NCI-H1092 (cell line): ENCODE measurements around the gene CACNA1E.
"Not testable (repeated sequence)": the region's sequence is repeated elsewhere in the genome, so short reads cannot be mapped to it uniquely, and the experiment has no call there.

Experiments used
- DNase-seq: peaks from one replicate; lab custom pipeline; 2025; lab: John Stamatoyannopoulos, UW

CACNA1E gene

DNA sequence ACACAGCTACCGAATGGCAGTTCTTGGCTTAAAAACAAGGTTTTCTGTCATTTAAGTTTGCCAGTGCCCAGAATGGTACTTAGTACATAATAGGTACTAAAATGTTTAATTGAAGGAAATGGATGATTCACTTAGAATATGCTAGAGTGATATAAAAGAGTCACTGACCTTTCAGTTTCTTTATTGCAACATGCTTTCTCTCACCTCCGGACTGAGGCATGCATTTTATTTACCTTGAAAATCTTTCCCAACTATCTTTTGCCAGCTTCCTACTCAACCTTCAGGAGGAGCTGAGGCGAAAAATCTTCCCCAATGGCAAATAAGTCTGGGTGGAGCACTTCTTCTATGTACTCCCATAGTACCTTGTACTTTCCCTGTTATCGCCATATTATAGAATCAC is 333.3 kb downstream of the CACNA1E start:
- DNase-seq: no peak

DNA sequence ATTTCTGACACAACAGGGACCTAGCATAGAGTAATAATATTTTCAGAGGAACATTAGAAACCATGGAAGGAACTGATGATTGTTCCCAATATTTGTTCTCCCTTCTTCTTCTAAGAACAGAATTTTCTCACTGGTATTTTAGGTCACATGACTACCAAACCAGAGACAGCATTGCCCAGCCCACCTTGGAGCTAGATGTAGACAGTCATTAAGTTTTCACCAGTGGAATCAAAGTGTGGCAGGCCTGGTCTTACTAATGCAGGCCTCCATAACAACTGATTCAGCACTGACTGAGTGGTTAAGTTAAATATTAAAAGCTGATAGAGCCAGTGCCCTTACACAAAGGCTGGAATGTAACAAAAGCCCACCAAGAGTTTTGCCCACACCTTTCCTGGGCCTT is 333.8 kb downstream of the CACNA1E start:
- DNase-seq: no peak

DNA sequence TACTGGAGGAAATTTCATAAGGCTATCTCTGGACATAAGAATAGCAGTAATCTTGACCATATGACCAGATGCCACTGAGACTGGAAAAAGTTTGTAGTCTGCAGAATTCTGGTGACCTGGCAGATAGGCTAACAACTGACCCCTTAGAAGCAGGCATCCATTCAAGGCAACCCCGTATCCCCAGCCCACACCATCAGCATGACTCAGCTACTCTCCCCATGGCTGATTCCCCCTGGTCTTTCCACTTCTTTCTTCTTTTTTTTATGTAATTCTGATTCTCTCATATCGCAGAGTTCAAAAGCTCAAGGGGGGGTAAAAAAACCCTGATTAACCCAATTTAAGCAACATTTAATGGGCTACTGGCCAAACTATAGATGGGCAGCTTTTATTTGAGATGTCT is 335.1 kb downstream of the CACNA1E start:
- DNase-seq: no peak

DNA sequence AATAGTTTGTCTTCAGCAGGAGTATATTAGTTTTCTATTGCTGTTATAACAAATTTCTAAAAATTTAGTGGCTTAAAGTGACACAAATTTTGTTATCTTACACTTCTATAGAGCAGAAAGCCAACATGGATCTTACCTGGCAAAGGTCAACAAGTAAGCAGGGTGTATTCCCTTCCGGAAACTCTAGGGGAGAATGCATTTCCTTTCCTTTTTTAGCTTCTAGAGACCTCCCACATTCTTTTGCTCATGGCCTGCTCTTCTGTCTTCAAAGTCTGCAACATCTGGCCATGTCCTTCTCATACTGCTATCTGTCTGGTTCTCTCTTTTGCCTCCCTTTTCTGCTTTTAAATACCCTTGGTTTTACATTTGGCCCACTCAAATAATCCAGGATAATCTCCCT is 335.6 kb downstream of the CACNA1E start:
- no peak for DNase-seq

DNA sequence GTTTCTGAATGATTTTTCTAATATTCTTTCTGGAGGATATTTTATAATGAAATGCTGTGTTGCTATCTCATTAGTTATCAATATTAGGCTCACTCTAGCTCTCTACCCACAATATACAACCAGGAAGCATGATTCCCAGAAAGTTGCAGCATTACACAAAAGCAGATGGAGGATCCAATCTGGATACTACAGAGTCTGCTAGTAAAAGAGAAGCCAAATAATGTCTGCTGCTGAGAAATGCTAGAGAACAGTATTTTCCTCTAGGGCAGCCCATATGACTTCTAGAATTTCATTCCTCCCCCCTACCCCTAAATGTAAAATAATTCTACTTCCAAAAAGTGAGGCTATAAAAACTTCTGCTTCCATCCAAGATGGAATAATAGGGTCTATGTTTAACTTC is 338.4 kb downstream of the CACNA1E start:
- no peak for DNase-seq

DNA sequence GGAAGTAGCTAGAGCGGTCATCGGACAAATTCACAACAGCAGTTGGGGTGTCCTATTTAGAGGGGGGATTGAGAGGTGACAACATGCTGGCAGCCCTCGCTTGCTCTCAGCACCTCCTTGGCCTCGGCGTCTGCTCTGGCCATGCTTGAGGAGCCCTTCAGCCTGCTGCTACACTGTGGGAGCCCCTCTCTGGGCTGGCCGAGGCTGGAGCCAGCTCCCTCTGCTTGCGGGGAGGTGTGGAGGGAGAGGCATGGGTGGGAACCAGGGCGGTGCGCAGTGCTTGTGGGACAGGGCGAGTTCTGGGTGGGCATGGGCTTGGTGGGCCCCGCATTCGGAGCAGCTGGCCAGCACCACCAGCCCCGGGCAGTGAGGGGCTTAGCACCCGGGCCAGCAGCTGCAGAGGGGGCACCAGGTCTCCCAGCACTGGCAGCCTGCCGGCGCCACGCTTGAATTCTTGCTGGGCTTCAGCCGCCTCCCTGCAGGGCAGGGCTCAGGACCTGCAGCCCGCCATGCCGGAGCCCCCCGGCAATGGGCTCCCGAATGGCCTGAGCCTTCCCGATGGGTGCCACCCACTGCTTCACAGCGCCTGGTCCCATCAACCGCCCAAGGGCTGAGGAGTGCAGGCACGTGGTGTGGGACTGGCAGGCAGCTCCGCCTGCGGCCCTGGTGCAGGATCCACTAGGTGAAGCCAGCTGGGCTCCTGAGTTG is 349.0 kb downstream of the CACNA1E start:
- not testable (repeated sequence) for DNase-seq

DNA sequence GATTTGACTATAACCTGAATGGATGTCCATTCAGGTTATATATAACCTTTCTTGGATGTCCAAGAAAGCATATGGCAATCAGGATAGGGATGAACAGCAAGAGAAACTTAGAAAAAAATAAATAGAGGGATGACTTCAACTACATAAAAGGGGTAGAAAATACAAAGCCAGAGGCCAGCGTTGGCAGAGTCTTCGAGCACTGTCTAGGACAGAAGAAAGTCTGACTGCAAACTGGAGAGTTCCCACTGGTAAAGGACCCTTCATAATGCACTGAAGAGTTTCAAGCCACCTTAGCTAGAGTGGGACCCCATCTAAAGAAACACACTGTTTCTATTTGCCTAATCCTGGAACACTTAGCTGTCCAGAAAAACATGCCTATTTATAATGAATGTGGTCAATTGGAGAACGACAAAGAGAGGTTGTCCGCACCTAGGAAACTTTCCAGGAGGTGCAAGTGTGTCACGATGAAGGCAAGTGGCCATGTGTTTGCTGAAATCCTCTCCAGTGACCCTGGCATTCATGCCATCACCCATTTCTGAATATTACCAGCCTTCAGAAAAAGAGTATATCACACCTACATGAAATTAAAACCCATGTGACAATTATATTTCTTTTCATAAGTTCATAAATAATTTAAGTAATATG is 362.8 kb downstream of the CACNA1E start:
- no peak for DNase-seq

DNA sequence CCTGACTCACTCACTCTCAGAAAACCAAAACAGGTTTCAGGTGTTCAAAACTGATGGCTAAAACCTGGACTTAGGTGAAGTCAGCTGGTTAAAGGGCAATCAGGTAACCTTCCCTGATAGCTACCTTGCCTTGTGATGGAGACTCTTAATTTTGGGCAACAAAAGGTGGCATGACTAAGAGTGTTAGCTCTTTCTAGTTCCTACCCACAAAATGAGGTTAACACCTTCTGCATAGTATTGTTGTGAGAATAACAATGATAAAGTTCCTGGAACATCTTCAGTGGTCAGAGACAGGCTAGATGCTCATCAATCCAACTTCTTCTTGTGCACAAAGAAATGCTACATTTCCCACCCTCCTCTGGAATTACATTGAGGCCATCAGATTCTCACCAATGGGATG is 363.4 kb downstream of the CACNA1E start:
- no peak for DNase-seq

DNA sequence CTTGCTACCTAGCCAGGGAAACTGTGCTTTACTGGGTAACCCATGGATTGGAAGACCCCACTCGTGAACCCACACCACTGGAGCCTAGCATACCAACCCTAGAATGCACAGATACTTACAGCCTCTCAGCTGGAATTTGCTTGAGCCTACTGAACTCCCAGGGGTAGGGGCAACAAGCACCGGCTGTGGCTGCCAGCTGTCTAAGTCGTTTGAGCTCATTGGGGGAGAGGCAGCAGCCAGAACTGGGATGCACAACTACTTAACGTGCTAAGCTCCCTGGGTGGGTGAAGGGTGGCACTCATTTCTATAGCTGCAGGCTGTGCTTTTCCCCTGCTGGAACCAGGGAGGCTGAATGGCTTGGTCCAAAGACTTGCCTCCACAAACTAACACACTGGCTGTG is 365.8 kb downstream of the CACNA1E start:
- no peak for DNase-seq

DNA sequence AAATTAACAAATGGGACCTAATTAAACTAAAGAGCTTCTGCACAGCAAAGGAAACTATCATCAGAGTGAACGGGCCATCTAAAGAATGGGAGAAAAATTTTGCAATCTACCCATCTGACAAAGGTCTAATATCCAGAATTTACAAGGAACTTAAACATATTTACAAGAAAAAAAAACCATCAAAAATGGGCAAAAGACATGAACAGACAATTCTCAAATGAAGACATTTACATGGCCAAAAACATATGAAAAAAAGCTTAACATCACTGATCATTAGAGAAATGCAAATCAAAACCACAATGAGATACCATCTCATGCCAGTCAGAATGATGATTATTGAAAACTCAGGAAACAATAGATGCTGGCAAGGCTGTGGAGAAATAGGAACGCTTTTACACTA is 370.9 kb downstream of the CACNA1E start:
- DNase-seq: not testable (repeated sequence)

DNA sequence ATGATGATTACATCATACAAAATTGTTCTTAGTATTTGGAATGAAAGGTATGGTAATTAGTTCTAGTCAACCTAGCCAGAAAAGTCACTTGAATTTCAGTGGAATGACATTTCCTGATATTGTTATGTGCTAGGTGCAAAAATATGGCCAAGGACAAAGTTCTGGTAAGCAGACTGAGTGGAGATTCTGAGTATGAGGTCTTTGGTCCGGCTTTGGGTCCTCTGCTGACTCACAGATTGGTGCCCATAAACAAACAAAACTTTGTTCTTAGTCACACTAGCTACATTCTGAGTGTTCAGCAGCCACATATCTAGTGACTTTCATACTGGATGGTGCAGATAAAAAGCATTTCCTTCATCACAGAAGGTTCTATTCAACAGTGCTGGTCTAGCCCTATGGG is 372.1 kb downstream of the CACNA1E start:
- DNase-seq: no peak
